NT2/D1 (cell line): ENCODE results near the gene SDC4.

ENCODE experiments used
- DNase-seq: peaks from one replicate; pipeline ENCODE4 v3.0.0-alpha.2; 2011; ENCODE audit warnings: low read depth, low spot score
- H3K27me3 ChIP-seq: 2 replicates; pipeline ENCODE4 v1.6.0; 2011; ENCODE audit warnings: mild to moderate bottlenecking; ENCODE audit not compliant: insufficient read length, insufficient read depth
- H3K36me3 ChIP-seq: 2 replicates; pipeline ENCODE4 v1.6.1; 2011; ENCODE audit warnings: mild to moderate bottlenecking, low read length, mixed read lengths; ENCODE audit not compliant: insufficient read depth, insufficient read length
- H3K4me1 ChIP-seq: 2 replicates; pipeline ENCODE4 v1.5.1; 2011; ENCODE audit not compliant: insufficient read depth, insufficient read length
- H3K4me3 ChIP-seq: 2 replicates; pipeline ENCODE4 v1.5.1; 2011; ENCODE audit warnings: low read depth; ENCODE audit not compliant: insufficient read length
- H3K9ac ChIP-seq: 2 replicates; pipeline ENCODE4 v1.6.0; 2011; ENCODE audit warnings: low read depth; ENCODE audit not compliant: insufficient read length
- H3K9me3 ChIP-seq: 2 replicates; pipeline ENCODE4 v1.5.1; 2011; ENCODE audit warnings: mild to moderate bottlenecking, low read length; ENCODE audit not compliant: insufficient read depth
- SUZ12 ChIP-seq: IDR thresholded peaks from 2 replicates; pipeline ENCODE4 v1.6.1; 2011; ENCODE audit not compliant: insufficient read length, insufficient read depth; ENCODE audit errors: extremely low read depth
- YY1 ChIP-seq: IDR thresholded peaks from 2 replicates; pipeline ENCODE4 v1.6.1; 2011; ENCODE audit not compliant: insufficient read length, insufficient read depth
- ZNF274 ChIP-seq: IDR thresholded peaks from 2 replicates; pipeline ENCODE4 v1.6.1; 2011; ENCODE audit warnings: mild to moderate bottlenecking, low read depth, low read length

The SDC4 gene

GRCh38 chr20:45292343-45292742 is 55.9 kb downstream of the SDC4 start:
- no peak for DNase-seq
- Histone ChIP-seq H3K9me3 (peaks cover 16% of the 10 kb centered on the region; the same call in 1 of the 2 replicates), H3K4me1 (peaks cover 3% of the 10 kb centered on the region), H3K27me3 (peaks cover 16% of the 10 kb centered on the region), H3K4me3 (no peak overlapping the region), H3K9ac (no peak overlapping the region), H3K36me3 (no peaks in the 10 kb centered on the region)
- TF ChIP-seq ZNF274 = no peak
- no peak for TF ChIP-seq YY1
- no peak for TF ChIP-seq SUZ12

DNA sequence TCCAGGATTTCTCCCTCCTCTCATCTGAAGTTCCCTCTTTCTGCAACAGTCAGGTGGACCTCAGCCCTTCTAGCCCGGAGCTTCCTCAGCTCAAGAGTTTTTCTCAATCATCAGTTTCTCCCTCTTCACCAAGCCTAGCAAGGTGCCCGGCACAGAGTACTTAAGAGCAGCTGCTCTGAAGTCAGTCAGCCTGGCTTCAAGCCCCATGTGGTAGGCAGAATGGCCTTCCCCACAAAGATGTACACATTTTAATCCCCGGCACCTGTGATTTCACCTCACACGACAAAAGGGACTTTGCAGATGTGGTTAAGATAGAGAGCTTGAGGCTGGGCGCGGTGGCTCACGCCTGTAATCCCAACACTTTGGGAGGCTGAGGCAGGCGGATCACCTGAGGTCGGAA is 56.7 kb downstream of the SDC4 start:
- TF ChIP-seq SUZ12 = no peak
- TF ChIP-seq YY1 = no peak
- TF ChIP-seq ZNF274 = no peak
- peaks cover 16% of the 10 kb centered on the region for H3K27me3 ChIP-seq
- no peak overlapping the region for H3K9ac ChIP-seq
- H3K9me3 ChIP-seq = peaks cover 16% of the 10 kb centered on the region; the same call in 1 of the 2 replicates
- no peak for DNase-seq
- no peak overlapping the region for H3K4me3 ChIP-seq
- H3K4me1 ChIP-seq = peaks cover 7% of the 10 kb centered on the region
- H3K36me3 ChIP-seq = no peaks in the 10 kb centered on the region

GRCh38 chr20:45290677-45291355 is 57.4 kb downstream of the SDC4 start:
- no peak for TF ChIP-seq SUZ12
- Histone ChIP-seq H3K36me3 (no peaks in the 10 kb centered on the region), H3K9ac (peak overlapping the region; percentile 17), H3K4me3 (no peak overlapping the region), H3K9me3 (peaks cover 16% of the 10 kb centered on the region; the same call in 1 of the 2 replicates), H3K4me1 (peaks cover 7% of the 10 kb centered on the region), H3K27me3 (peaks cover 16% of the 10 kb centered on the region)
- DNase-seq = peak; percentile 66

- Histone ChIP-seq H3K36me3 (no peaks in the 10 kb centered on the region), H3K4me3 (no peak overlapping the region), H3K9me3 (peaks cover 12% of the 10 kb centered on the region; the same call in 1 of the 2 replicates), H3K4me1 (peaks cover 7% of the 10 kb centered on the region), H3K9ac (peak overlapping the region; percentile 17), H3K27me3 (peaks cover 16% of the 10 kb centered on the region)
- TF ChIP-seq YY1 = no peak
- TF ChIP-seq ZNF274 = no peak
- no peak for TF ChIP-seq SUZ12
- DNase-seq = no peak
Observed at GRCh38 chr20:45289942-45290676, 58.1 kb downstream of the SDC4 start.

DNA sequence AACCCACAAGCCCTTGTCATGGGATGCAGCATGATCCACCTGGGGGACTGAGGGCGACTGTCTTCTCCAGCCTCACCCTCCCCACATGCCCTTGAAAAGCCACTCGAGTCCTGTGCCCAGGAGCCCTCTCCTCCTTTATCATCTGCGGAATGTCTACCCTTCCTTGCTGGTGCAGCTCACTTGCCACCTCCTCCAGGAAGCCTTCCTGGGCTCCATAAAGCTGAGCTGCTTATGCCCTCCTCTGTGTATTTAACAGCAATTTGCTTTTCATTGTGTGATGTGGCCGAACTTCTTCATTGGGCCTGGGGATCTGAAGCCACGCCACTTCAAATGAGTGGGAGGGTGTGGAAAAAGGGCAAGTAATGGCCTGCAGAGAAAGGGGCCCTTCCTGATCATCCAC is 59.4 kb downstream of the SDC4 start:
- DNase-seq = no peak
- H3K36me3 ChIP-seq = no peaks in the 10 kb centered on the region
- H3K27me3 ChIP-seq = peaks cover 6% of the 10 kb centered on the region
- no peak overlapping the region for H3K4me3 ChIP-seq
- H3K4me1 ChIP-seq = peaks cover 7% of the 10 kb centered on the region
- no peaks in the 10 kb centered on the region for H3K9me3 ChIP-seq
- TF ChIP-seq YY1 = no peak
- TF ChIP-seq ZNF274 = no peak
- TF ChIP-seq SUZ12 = no peak
- H3K9ac ChIP-seq = no peak overlapping the region

DNA sequence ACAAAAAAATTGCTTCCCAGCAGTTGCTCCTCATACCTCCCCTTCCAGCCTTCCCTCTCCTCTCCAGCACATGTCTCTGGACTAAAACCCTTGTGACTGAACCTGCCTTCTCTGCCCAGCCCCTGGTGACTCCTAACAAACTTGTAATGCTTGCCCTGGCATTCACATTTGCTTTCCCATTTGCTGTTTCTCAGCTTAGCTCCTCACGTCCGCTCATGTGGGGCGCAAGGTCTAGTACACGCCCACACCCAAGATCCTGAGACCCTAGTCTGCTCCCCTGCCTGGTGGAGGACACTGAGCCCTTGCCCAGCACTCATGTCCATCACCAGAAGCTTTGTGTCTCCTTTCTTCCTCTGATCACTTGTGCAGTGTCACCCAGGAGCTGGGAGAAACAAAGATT is 59.8 kb downstream of the SDC4 start:
- Histone ChIP-seq H3K9ac (no peak overlapping the region), H3K4me1 (peaks cover 7% of the 10 kb centered on the region), H3K4me3 (no peak overlapping the region), H3K36me3 (no peaks in the 10 kb centered on the region), H3K27me3 (peaks cover 5% of the 10 kb centered on the region), H3K9me3 (no peaks in the 10 kb centered on the region)
- no peak for DNase-seq
- TF ChIP-seq YY1 (no peak), ZNF274 (no peak), SUZ12 (no peak)

DNA sequence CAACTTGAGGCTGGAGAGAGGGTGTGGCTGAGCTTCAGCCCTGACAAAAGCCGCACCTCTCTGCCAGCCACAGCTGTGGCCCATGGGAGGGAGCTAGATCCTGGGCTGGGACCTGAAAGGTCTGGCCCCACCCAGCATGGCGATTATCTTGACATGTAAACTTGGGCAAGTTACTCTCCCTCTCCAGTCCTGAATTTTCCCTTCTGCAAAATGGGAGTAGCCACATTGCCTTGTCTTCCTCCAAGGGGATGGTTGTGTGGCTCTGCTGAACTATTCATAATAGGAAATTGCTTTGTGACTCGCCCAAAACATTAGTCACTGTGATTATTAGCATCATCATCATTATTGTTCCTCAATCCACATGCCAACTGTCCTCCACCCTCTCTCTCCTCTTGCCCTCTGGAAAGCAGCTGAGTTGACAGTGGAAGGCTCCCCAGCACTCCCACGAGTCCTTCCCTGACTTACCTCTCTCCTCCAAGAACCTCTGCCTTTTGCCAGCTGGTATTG is 64.6 kb downstream of the SDC4 start:
- Histone ChIP-seq H3K9me3 (no peaks in the 10 kb centered on the region), H3K27me3 (no peaks in the 10 kb centered on the region), H3K9ac (no peak overlapping the region), H3K36me3 (no peaks in the 10 kb centered on the region), H3K4me1 (peaks cover 7% of the 10 kb centered on the region), H3K4me3 (no peak overlapping the region)
- TF ChIP-seq YY1 (no peak), SUZ12 (no peak), ZNF274 (no peak)
- no peak for DNase-seq
